Esophagus muscularis mucosa (tissue), 4 donors: ENCODE results near the gene GRB14. TPM values are rescaled to one million over a fixed set of nuclear protein-coding genes. Genes with fewer than 3 reads are reported as not detected.
"Not testable (repeated sequence)": the region's sequence is repeated elsewhere in the genome, so short reads cannot be mapped to it uniquely, and the experiment has no call there.

Experiments
- DNase-seq: peaks from one replicate; pipeline ENCODE4 v3.0.0-alpha.2; 2017; ENCODE audit errors: extremely low spot score
- H3K27ac ChIP-seq, 4 donors: fragments of 200-600 bp; sonication (generic); replicated peaks in 1 of 4; 1 replicate in 3 of 4; 2 replicates in 1 of 4; pipeline ENCODE4 v1.5.1; 2016 to 2019; ENCODE audit warnings: mild to moderate bottlenecking in 1 of 4
- H3K27me3 ChIP-seq, 4 donors: fragments of 200-600 bp; sonication (generic); one replicate each; pipeline versions ENCODE4 v1.5.1 to v1.6.0; 2016 to 2019
- H3K36me3 ChIP-seq, 4 donors: fragments of 200-600 bp; sonication (generic); one replicate each; pipeline ENCODE4 v1.5.1; 2016 to 2019
- H3K4me1 ChIP-seq, 4 donors: fragments of 200-600 bp; sonication (generic); one replicate each; pipeline ENCODE4 v1.5.1; 2016 to 2019
- H3K4me3 ChIP-seq, 4 donors: fragments of 200-600 bp; sonication (generic); 1 replicate in 2 of 4; 2 replicates in 2 of 4; pipeline ENCODE4 v1.5.1; 2016 to 2019; ENCODE audit warnings: mild to moderate bottlenecking in 4 of 4, moderate library complexity in 1 of 4
- H3K9me3 ChIP-seq, 4 donors: fragments of 200-600 bp; sonication (generic); 1 replicate in 3 of 4; 2 replicates in 1 of 4; pipeline ENCODE4 v1.5.1; 2016 to 2019
- CTCF ChIP-seq, 3 experiments: fragments of 200-600 bp in 2 of 3; fragments of 450-650 bp in 1 of 3; sonication (generic) in 2 of 3; IDR thresholded peaks; one replicate each; pipeline ENCODE4 v1.5.1; 2017 to 2019; ENCODE audit warnings: antibody characterized with exemption in 3 of 3, mild to moderate bottlenecking in 2 of 3, moderate library complexity in 1 of 3
- EP300 ChIP-seq: sonication (generic); formaldehyde crosslinking; IDR thresholded peaks from one replicate; pipeline ENCODE4 v1.6.1; 2017; ENCODE audit warnings: antibody characterized with exemption
- POLR2A ChIP-seq: fragments of 450-650 bp; IDR thresholded peaks from one replicate; pipeline ENCODE4 v1.6.1; 2017; ENCODE audit warnings: antibody characterized with exemption, moderate library complexity, mild to moderate bottlenecking, low read depth
- POLR2AphosphoS5 ChIP-seq, 2 donors: sonication (generic); formaldehyde crosslinking; IDR thresholded peaks; one replicate each; pipeline ENCODE4 v1.6.1; 2017; ENCODE audit warnings: antibody characterized with exemption in 2 of 2
- WGBS: methylation state at CpG from one replicate; pipeline ENCODE4 v1.1.5; 2018; 5-methylcytosine and 5-hydroxymethylcytosine counted together
- intact Hi-C: fragments of 100-400 bp; cut with DNase I; formaldehyde crosslinking; loops from one replicate; pipeline ENCODE4 v1.15.1; 2023
- total RNA-seq, 4 donors: library from RNA; depleted of rRNA; stranded (reverse); fragments of >200 nt; gene quantifications; one replicate each; pipeline versions ENCODE4 v1.1.0 to v1.2.1, GENCODE V29; 2016

Gene GRB14
- total RNA-seq, 4 donors from 2014 or later, result 3.3 to 6.3 (median 4.3) TPM

GRCh38 chr2:164473021-164473420 is 148.3 kb downstream of the GRB14 start:
- Histone ChIP-seq H3K27me3 (no peaks in the 10 kb centered on the region), H3K36me3 (no peaks in the 10 kb centered on the region), H3K27ac (no peak overlapping the region), H3K9me3 (no peaks in the 10 kb centered on the region), H3K4me3 (no peak overlapping the region), H3K4me1 (no peaks in the 10 kb centered on the region)
- DNase-seq, result no peak
- TF ChIP-seq EP300 (no peak), POLR2AphosphoS5 (IDR thresholded peaks at IDR 0.05) (no peak), POLR2A (no peak), CTCF (IDR thresholded peaks at IDR 0.05) (no peak)
- intact Hi-C loops, result no loop called here
- 63% methylated on average over 1 of the region's 1 CpG for WGBS

GRCh38 chr2:164465047-164465446 is 156.2 kb downstream of the GRB14 start:
- H3K27me3 ChIP-seq, H3K36me3 ChIP-seq, H3K4me3 ChIP-seq, intact Hi-C loops, H3K4me1 ChIP-seq, DNase-seq, H3K9me3 ChIP-seq, H3K27ac ChIP-seq: not testable (repeated sequence)
- 94% methylated on average over 2 of the region's 2 CpGs for WGBS

GRCh38 chr2:164464376-164464775 is 156.9 kb downstream of the GRB14 start:
- Histone ChIP-seq H3K9me3 (no peaks in the 10 kb centered on the region), H3K27ac (no peak overlapping the region), H3K27me3 (no peaks in the 10 kb centered on the region), H3K4me3 (no peak overlapping the region), H3K4me1 (no peaks in the 10 kb centered on the region), H3K36me3 (no peaks in the 10 kb centered on the region)
- intact Hi-C loops, result no loop called here
- WGBS, result 90% methylated on average over 5 of the region's 5 CpGs
- DNase-seq, result no peak
- TF ChIP-seq POLR2A (no peak), POLR2AphosphoS5 (IDR thresholded peaks at IDR 0.05) (no peak), CTCF (IDR thresholded peaks at IDR 0.05) (no peak), EP300 (no peak)

- no peaks in the 10 kb centered on the region for H3K27me3 ChIP-seq
- intact Hi-C loops, result no loop called here
- WGBS, result 65% methylated on average over 2 of the region's 2 CpGs
Observed at GRCh38 chr2:164458792-164459191, 162.5 kb downstream of the GRB14 start.

GRCh38 chr2:164457271-164457670 is 164.0 kb downstream of the GRB14 start:
- Histone ChIP-seq H3K4me3 (no peak overlapping the region), H3K9me3 (no peaks in the 10 kb centered on the region), H3K4me1 (no peaks in the 10 kb centered on the region), H3K27ac (no peak overlapping the region), H3K36me3 (no peaks in the 10 kb centered on the region), H3K27me3 (no peaks in the 10 kb centered on the region)
- intact Hi-C loops, result no loop called here
- no peak for DNase-seq
- WGBS, result 100% methylated on average over 1 of the region's 1 CpG
- TF ChIP-seq EP300 (no peak), POLR2AphosphoS5 (IDR thresholded peaks at IDR 0.05) (no peak), CTCF (IDR thresholded peaks at IDR 0.05) (no peak), POLR2A (no peak)

More at GRCh38 chr2:164458792-164459191, 162.5 kb downstream of the GRB14 start:
- no peak overlapping the region for H3K4me3 ChIP-seq
- no peak for DNase-seq
- H3K4me1 ChIP-seq, result no peaks in the 10 kb centered on the region
- no peak for TF ChIP-seq CTCF (IDR thresholded peaks at IDR 0.05)
- no peaks in the 10 kb centered on the region for H3K36me3 ChIP-seq
- H3K9me3 ChIP-seq, result no peaks in the 10 kb centered on the region
- H3K27ac ChIP-seq, result no peak overlapping the region
